GM19397 (cell line): ENCODE results near the gene CELA3A.
"Not testable (repeated sequence)": the region's sequence is repeated elsewhere in the genome, so short reads cannot be mapped to it uniquely, and the experiment has no call there.

ENCODE experiments used
- ATAC-seq: cut with Tn5 transposase; IDR thresholded peaks from one replicate; pipeline ENCODE4 v1.9.1; 2021; ENCODE audit warnings: mild to moderate bottlenecking, moderate library complexity; ENCODE audit not compliant: unreplicated experiment

The CELA3A gene

DNA sequence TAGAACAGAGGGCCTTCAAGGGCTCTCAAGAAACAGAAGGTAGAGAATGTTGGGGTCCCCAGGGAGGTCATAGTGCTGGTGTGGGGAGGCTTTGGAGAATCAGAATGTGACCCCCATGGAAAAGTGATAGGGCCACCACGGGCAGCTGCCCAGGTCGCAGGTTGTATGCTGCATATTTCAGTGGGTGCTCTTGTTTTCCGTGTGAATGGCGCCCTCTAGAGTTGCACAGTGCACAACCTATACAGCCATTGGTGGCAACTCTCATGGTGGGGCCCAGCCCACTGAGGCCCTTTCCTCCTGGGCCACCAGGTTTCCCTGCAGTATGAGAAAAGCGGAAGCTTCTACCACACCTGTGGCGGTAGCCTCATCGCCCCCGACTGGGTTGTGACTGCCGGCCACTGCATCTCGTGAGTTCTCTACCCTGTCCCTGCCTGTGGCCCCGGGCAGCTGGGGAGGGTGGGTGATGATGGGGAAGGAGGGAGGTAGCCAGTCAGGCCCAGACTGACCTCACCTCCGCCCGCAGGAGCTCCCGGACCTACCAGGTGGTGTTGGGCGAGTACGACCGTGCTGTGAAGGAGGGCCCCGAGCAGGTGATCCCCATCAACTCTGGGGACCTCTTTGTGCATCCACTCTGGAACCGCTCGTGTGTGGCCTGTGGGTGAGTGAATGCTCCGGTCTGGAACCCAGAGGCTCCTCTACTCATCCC, 20.8 kb upstream of the CELA3A start:
- not testable (repeated sequence) for ATAC-seq

DNA sequence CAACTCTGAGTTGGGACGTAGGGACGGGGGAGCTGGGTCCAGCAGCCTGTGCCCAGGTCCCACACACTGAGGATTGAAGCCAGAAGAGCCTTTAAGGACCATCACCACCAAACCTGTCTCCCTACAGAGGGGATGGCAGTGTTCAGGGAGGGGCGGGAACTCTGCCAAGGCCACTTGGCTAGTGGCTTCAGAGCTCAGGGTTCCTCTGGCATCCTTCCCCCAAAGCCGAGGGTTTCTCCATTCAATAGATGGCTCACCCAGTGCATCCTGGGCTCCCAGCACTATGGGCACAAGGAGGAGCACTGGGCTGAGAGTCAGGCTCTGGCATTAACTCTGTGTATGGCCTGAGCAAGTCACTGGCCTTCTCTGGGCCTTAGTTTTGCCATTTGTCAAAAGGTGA, 20.2 kb upstream of the CELA3A start:
- not testable (repeated sequence) for ATAC-seq

DNA sequence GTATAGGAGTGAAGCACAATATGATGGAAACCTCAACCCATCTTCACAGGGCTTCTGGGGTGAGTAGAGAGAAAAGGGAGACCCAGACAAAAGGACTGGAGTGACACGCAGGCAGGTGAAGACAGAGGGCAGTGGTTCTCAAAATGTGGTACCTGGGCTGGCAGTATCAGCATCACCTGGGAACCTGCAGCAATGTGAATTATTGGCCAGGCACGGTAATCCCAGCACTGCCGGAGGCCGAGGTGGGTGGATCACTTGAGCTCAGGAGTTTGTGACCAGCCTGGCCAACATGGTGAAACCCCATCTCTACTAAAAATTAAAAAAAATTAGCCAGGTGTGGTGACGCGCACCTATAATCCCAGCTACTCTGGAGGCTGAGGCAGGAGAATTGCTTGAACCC, 19.3 kb upstream of the CELA3A start:
- ATAC-seq: not testable (repeated sequence)

DNA sequence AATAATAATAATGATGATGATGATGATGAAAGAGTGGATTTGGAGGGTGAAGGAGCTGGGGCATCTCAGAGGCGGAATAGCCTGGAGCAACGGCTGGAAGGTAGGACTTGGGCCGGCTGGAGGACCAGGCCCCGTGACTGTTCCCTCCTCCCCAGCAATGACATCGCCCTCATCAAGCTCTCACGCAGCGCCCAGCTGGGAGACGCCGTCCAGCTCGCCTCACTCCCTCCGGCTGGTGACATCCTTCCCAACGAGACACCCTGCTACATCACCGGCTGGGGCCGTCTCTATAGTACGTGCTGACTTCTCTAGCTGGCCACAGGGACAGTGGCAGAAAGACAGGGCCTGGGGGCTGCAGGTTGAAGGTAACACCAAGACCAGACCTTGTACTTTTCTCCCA, 17.9 kb upstream of the CELA3A start:
- not testable (repeated sequence) for ATAC-seq

DNA sequence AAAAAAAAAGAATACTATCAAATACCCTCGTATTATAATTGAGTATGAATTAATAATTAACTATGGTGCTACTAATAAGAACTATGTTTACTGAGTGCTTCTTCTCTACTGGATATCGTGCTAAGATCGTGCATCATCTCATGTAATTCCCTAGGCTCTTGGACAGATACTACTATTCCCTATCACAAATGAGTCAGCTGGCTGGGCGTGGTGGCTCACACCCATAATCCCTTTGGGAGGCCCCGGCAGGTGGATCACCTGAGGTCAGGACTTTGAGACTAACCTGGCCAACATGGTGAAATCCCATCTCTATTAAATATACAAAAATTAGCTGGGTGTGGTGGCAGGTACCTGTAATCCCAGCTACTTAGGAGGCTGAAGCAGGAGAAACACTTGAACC, 15.6 kb upstream of the CELA3A start:
- not testable (repeated sequence) for ATAC-seq

GRCh38 chr1:21986386-21986785, 15.1 kb upstream of the CELA3A start:
- ATAC-seq: not testable (repeated sequence)

GRCh38 chr1:21989672-21990393, 11.6 kb upstream of the CELA3A start:
- not testable (repeated sequence) for ATAC-seq

- not testable (repeated sequence) for ATAC-seq
Observed at GRCh38 chr1:21992186-21992585, 9.3 kb upstream of the CELA3A start.

DNA sequence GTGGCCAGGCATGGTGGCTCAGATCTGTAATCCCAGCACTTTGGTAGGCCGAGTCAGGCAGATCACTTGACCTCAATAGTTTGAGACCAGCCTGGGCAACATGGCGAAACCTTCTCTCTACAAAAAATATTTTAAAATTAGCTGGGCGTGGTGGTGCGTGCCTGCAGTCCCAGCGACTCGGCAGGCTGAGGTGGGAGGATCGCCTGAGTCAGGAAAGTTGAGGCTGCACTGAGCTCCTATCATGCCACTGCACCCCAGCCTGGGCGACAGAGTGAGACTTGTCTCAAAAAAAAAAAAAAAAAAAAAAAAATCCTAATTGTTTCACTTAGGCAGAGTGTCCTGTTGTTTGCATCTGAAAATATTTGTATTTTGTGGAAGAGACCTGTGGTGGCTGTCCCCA, 6.7 kb upstream of the CELA3A start:
- ATAC-seq: not testable (repeated sequence)

GRCh38 chr1:21996663-21996970, 4.8 kb upstream of the CELA3A start:
- ATAC-seq: not testable (repeated sequence)

GRCh38 chr1:21997891-21998623, 3.4 kb upstream of the CELA3A start:
- not testable (repeated sequence) for ATAC-seq

GRCh38 chr1:21998624-21999294, 2.7 kb upstream of the CELA3A start:
- not testable (repeated sequence) for ATAC-seq

GRCh38 chr1:21999645-22000044, 1.8 kb upstream of the CELA3A start:
- not testable (repeated sequence) for ATAC-seq

GRCh38 chr1:22002461-22002860, 1.0 kb downstream of the CELA3A start:
- ATAC-seq: not testable (repeated sequence)

GRCh38 chr1:22002875-22003274, 1.4 kb downstream of the CELA3A start:
- not testable (repeated sequence) for ATAC-seq

DNA sequence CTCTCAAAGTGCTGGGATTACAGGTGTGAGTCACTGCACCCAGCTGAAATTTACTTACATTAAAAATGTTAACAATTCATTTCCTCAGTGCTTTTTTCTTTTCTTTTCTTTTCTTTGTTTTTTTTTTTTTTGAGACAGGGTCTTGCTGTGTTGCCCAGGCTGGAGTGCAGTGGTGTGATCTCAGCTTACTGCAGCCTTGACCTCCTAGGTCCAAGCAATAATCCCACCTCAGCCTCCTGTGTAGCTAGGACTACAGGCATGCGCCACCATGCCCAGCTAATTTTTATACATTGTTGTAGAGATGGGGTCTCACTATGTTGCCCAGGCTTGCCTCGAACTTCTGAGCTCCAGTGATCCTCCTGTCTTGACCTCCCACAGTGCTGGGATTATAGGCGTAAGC, 2.5 kb downstream of the CELA3A start:
- ATAC-seq: not testable (repeated sequence)

DNA sequence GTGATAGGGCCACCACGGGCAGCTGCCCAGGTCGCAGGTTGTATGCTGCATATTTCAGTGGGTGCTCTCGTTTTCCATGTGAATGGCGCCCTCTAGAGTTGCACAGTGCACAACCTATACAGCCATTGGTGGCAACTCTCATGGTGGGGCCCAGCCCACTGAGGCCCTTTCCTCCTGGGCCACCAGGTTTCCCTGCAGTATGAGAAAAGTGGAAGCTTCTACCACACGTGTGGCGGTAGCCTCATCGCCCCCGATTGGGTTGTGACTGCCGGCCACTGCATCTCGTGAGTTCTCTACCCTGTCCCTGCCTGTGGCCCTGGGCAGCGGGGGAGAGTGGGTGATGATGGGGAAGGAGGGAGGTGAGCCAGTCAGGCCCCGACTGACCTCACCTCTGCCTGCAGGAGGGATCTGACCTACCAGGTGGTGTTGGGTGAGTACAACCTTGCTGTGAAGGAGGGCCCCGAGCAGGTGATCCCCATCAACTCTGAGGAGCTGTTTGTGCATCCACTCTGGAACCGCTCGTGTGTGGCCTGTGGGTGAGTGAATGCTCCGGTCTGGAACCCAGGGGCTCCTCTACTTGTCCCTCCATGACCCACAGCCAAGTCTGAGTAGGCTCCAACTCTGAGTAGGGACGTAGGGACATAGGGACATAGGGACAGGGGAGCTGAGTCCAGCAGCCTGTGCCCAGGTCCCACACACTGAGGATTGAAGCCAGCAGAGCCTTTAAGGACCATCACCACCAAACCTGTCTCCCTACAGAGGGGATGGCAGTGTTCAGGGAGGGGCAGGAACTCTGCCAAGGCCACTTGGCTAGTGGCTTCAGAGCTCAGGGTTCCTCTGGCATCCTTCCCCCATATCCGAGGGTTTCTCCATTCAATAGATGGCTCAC, 4.0 kb downstream of the CELA3A start:
- not testable (repeated sequence) for ATAC-seq

- ATAC-seq: not testable (repeated sequence)
Observed at GRCh38 chr1:22006736-22007135, 5.3 kb downstream of the CELA3A start.

GRCh38 chr1:22007262-22007661, 5.8 kb downstream of the CELA3A start:
- ATAC-seq: not testable (repeated sequence)

GRCh38 chr1:22009566-22009965, 8.1 kb downstream of the CELA3A start:
- not testable (repeated sequence) for ATAC-seq
